ENCODE results near the gene MPHOSPH9.
"Not testable (repeated sequence)": the region's sequence is repeated elsewhere in the genome, so short reads cannot be mapped to it uniquely, and the experiment has no call there.

Gene MPHOSPH9

DNA sequence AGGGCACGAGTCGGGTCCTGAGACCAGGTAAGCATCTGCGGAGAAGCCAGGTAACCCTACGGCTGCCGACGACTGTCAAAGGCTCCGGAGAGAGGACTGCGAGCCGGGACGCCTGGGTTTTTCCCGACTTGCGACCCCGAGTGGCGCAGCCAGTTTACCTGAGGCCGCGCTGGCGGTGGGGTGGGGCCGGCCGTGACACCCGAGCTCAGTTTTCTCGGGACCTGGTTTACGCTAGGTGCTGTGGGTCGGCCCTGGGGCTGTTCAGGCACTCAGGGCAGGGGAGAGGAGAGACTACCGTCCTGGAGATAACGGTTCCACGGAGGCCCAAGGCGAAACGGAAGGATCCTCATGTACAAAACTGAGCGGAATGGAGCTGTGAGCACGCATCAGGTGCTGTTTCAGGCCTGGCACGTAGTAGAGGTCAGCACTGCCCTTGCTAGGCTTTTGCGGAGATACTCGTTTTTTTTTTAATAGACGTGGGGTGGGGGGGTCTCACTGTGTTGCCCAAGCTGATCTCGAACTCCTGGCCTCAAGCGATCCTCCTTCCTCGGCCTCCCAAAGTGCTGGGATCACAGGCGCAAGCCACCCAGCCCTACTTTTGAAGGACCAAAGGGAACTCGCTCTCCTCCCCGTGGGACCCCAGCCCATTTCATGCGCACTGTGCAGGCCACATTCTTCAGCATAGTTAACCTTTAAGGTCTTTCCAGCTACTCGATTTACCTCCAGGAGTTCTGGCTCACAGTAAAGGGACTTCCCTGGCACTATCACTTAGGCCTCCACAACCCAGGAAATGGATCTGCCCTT is 766 bp upstream of the MPHOSPH9 start:
- DNase-seq (ENCODE audit: low read depth): no peak
- H3K4me3 ChIP-seq (ENCODE audit: low read depth, low read length): peak overlapping the region; percentile 96

DNA sequence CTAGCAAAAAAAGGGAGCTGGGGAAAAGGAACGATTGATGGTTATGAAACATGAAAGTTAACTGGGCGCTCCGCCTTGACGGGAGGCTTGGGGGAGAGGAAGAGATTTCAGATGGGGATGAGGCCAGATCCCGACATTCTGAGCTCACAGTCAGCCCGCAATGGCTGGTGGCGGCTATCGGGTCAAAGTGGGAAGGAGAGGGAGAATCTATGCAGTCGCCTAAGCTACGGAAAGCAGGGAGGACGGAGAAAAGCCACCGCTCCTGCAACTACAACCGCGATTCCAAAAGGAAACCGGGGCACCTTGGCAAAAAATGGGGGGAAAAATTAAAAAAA is 502 bp downstream of the MPHOSPH9 start:
- peak; percentile 2 for DNase-seq (ENCODE audit: low read depth)
- peak overlapping the region; percentile 96 for H3K4me3 ChIP-seq (ENCODE audit: low read depth, low read length)

DNA sequence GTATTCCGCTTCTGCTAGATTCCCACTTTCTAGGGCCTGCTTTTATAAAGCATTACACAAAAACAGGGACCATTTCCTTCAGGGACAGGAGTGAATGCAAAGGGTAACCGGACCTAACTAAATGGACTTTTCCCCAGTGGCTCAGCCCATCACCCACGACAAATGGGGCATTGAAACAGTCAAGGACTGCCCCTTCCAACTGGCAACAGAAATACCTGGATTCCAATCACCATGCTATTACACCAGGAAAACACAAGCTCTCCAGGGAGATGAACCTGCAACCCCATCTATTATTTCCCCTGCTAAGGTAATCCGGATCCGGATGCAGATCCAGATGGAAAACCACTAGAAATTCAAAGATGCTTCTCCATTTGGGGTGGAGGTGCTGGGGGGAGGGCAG is 1.0 kb downstream of the MPHOSPH9 start:
- no peak for DNase-seq (ENCODE audit: low read depth)
- H3K4me3 ChIP-seq (ENCODE audit: low read depth, low read length): peak overlapping the region; percentile 96

- H3K4me3 ChIP-seq (ENCODE audit: low read depth, low read length): no peak overlapping the region
- DNase-seq (ENCODE audit: low read depth): no peak
These were observed 3.9 kb downstream of the MPHOSPH9 start for GRCh38 chr12:123229051-123229450.

- no peak for DNase-seq (ENCODE audit: low read depth)
- no peak overlapping the region for H3K4me3 ChIP-seq (ENCODE audit: low read depth, low read length)
These were observed 5.2 kb downstream of the MPHOSPH9 start for GRCh38 chr12:123227581-123228258.

- no peak for DNase-seq (ENCODE audit: low read depth)
These were observed 7.5 kb downstream of the MPHOSPH9 start for GRCh38 chr12:123225443-123225842.

GRCh38 chr12:123223241-123223668 is 9.7 kb downstream of the MPHOSPH9 start:
- no peak overlapping the region for H3K4me3 ChIP-seq (ENCODE audit: low read depth, low read length)
- DNase-seq (ENCODE audit: low read depth): no peak

More at GRCh38 chr12:123225443-123225842, 7.5 kb downstream of the MPHOSPH9 start:
- no peak overlapping the region for H3K4me3 ChIP-seq (ENCODE audit: low read depth, low read length)

DNA sequence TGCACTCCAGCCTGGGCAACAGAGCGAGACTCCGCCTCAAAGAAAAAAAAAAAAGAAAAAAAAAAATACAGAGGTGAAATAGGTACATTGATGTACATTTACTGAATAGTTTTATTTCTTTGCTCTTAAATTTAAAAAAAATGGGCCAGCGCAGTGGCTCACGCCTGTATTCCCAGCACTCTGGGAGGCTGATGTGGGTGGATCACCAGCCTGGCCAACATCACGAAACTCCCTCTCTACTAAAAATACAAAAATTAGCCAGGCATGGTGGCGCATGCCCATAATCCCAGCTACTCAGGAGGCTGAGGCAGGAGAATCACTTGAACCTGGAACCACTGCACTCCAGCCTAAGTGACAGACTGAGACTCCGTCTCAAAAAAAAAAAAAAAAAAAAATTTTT is 25.1 kb downstream of the MPHOSPH9 start:
- not testable (repeated sequence) for DNase-seq (ENCODE audit: low read depth); H3K4me3 ChIP-seq (ENCODE audit: low read depth, low read length)

GRCh38 chr12:123206794-123207193 is 26.1 kb downstream of the MPHOSPH9 start:
- H3K4me3 ChIP-seq (ENCODE audit: low read depth, low read length); DNase-seq (ENCODE audit: low read depth): not testable (repeated sequence)

- no peak overlapping the region for H3K4me3 ChIP-seq (ENCODE audit: low read depth, low read length)
- DNase-seq (ENCODE audit: low read depth): no peak
These were observed 32.5 kb downstream of the MPHOSPH9 start for GRCh38 chr12:123200414-123200813.

DNA sequence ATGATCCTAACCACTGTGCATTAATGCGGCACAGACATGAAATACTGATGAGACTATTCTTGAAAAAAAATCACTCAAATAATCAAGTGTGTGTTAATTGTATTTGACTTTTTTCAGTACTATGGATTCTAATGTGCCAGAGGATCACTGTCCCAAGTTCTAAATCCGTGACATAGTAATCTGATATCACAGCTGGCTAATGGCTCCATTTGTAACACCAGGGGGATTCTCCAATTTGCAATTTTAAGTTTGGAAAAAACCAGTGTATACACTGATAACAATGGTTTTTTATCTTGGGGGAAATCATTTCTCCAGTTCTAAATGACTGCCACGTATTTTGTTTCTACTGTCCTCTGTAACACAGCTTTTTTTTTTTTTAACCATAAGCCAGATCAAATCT is 33.0 kb downstream of the MPHOSPH9 start:
- no peak for DNase-seq (ENCODE audit: low read depth)
- no peak overlapping the region for H3K4me3 ChIP-seq (ENCODE audit: low read depth, low read length)

DNA sequence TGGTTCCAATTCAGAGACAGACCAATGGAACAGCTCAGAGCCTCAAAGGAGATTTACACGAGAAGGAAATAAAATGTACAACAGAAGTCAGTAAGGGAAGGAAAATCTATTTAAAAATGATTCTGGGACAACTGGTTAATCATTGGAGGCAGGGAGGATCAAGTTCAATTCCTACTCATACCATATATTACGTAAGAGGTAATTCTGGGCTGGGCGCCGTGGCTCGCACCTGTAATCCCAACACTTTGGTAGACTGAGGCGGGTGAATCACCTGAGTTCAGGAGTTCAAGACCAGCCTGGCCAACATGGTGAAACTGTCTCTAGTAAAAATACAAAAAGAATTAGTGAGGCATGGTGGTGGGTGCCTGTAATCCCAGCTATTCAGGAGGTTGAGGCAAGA is 45.3 kb downstream of the MPHOSPH9 start:
- no peak for DNase-seq (ENCODE audit: low read depth)
- H3K4me3 ChIP-seq (ENCODE audit: low read depth, low read length): no peak overlapping the region

DNA sequence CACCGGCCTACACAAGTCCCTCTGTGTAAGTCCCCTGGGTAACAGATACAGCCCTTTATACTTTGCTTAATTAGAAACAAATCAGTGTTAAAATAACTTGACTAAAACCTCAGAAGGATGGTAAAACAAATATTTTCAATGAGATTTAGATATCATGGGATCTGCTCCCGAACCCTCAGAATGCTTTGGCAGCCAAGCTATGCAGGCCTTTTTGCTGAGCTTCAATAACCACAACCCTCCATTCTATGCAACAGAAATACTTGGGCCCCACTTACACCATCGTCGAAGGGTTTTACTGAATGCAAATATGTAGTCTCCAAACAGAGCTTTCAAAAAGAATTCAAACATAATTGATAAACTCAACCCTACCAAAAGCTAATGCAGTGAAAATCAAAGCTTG is 52.8 kb downstream of the MPHOSPH9 start:
- DNase-seq (ENCODE audit: low read depth): no peak
- H3K4me3 ChIP-seq (ENCODE audit: low read depth, low read length): no peak overlapping the region

DNA sequence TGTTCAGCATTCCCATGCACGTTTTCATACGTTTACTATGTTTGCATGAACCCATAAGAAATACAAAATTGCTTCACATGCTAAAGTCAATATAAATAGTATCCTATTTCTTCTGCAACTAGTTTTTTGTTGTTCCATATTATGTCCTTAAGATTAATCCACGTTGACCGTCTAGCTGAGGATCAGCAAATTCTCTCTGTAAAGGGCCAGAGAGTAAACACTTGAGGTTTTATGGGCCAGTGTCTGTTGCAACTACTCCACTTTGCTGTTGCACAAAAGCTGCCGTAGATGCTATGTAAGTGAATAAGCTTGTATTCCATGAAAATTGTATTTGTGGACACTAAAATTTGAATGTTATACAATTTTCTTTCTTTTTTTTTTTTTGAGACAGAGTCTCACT is 61.0 kb downstream of the MPHOSPH9 start:
- H3K4me3 ChIP-seq (ENCODE audit: low read depth, low read length): no peak overlapping the region
- DNase-seq (ENCODE audit: low read depth): no peak

DNA sequence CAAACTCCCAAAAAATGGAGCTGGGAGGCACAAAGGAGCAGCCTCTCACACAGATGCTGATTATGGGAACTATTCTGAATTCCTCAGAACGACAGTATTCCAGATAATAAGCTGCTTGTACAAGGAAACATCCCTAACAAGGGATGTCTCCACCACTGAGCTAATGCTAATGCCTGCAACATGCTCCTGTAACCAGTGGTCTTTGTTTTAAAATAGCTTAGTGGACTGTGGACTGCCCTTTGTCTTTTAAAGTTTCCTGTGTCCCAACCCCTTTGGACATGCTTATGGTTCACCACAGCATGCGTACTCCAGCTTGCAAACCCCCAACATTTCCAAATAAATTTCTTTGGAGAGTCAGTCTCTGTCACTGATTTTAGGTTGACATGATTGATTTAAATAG is 65.6 kb downstream of the MPHOSPH9 start:
- H3K4me3 ChIP-seq (ENCODE audit: low read depth, low read length): no peak overlapping the region
- DNase-seq (ENCODE audit: low read depth): no peak

DNA sequence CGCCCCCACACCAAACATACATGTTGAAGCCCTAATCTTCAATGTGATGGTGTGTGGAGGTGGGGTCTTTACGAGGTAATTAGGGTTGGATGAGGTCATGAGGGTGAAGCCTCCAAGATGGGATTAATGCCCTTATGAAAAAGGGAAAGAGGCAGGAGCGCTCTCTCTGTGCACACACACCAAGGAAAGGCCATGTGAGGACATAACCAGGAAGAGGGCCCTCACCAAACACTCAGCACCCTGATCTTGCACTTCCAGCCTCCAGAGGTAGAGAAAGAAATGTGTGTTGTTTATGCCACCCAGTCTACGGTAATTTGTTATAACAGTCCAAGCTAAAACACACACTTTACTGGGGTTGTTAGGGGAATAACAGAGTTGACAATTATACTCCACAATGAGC is 67.4 kb downstream of the MPHOSPH9 start:
- no peak for DNase-seq (ENCODE audit: low read depth)
- no peak overlapping the region for H3K4me3 ChIP-seq (ENCODE audit: low read depth, low read length)

- H3K4me3 ChIP-seq (ENCODE audit: low read depth, low read length): no peak overlapping the region
These were observed 68.2 kb downstream of the MPHOSPH9 start for GRCh38 chr12:123164710-123165261.

DNA sequence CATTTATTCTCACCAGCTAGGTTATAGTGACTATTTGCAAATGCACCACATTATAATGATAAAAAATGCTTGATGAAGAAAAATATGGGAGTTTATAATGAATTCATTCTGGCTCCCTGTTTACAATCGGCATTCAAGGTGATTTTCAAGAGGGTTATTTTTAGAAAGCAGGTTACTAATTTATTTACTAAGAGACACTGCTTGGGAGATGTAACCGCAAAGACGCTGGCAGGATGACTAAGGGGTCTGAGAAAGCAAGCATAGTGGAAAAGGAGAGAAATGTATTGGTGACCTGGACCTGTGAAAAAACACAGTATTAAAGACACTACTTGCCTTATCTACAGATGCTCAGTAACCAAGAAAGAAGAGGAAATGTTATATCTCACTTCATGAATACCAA is 68.7 kb downstream of the MPHOSPH9 start:
- no peak for DNase-seq (ENCODE audit: low read depth)
- no peak overlapping the region for H3K4me3 ChIP-seq (ENCODE audit: low read depth, low read length)

More at GRCh38 chr12:123164710-123165261, 68.2 kb downstream of the MPHOSPH9 start:
- no peak for DNase-seq (ENCODE audit: low read depth)

DNA sequence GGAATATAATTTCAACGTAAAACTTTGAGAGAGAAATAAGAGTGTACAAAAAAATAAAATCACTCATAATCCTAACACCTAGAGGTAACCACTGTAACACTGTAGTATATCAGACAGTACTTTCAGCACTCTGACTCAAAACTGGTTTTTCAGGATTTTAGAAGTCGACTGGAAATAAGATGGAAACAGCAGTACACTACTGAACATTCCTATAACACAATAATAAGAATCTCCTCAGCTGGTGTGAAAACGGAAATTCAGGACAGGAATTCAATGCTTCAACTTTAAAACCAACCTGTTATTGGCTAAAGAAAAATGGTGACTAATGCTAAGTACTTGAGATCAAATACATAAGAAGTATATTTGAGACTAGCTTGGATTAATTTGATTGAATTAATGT is 69.7 kb downstream of the MPHOSPH9 start:
- DNase-seq (ENCODE audit: low read depth): no peak
- H3K4me3 ChIP-seq (ENCODE audit: low read depth, low read length): no peak overlapping the region

DNA sequence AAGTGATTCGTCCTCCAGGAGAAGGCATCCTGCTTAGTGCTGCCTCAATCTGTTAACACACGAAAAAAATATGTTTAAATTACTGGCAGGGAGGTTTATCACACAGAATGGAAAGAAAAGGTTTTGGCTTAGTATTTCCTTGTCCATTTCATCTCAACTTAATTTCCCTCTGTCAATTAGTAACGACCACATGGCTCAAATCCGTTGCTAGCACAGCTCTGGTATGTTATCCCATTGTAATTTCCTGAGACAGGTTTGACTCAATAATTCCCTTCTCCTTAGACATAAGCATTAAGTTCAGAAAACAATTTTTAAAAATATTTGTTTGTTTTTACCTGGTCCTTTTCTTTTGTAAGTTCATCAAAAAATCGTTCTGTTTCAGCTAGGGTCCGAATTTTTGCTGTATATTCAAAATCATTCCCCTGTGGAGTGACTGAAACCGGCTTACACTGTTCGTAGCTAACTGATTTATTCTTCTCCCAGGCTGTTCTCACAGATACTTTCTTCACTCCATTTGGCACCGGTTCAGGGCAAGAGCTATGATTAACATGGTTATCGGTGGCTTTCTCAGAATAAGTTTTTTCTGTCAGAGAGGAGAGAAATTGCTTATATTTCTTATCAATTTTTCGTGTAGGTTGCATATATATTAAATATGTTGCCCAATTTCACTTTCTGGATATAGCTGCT is 72.0 kb downstream of the MPHOSPH9 start:
- no peak for DNase-seq (ENCODE audit: low read depth)
- H3K4me3 ChIP-seq (ENCODE audit: low read depth, low read length): no peak overlapping the region

Data from skeletal muscle cell (primary cell).